GM19351 (cell line): ENCODE data around the gene OCA2.
A peak's percentile ranks its signal among the peaks of the same experiment; 100 is the strongest.

Experiments
- ATAC-seq: cut with Tn5 transposase; IDR thresholded peaks from one replicate; pipeline ENCODE4 v1.9.1; 2021; ENCODE audit warnings: mild to moderate bottlenecking, moderate library complexity; ENCODE audit not compliant: unreplicated experiment

OCA2 gene

DNA sequence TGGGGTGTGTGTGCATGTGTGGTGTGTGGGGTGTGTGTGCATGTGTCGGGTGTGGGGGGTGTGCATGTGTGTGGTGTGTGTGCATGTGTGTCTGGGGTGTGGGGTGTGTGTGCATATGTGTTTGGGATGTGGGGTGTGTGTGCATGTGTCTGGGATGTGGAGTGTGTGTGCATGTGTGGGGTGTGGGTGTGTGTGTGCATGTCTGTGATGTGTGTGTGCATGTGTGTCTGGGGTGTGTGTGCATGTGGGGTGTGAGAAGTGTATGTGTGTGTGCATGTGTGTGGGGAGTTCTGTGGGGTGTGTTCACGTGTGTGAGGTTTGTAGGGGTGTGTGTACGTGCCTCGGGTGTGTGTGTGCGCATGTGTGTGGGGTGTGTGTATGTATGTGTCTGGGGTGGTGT, 6.7 kb upstream of the OCA2 start:
- no peak for ATAC-seq

- no peak for ATAC-seq
Observed at GRCh38 chr15:28105224-28105791, 6.2 kb upstream of the OCA2 start.

- no peak for ATAC-seq
Observed at GRCh38 chr15:28104326-28104725, 5.2 kb upstream of the OCA2 start.

- no peak for ATAC-seq
Observed at GRCh38 chr15:28103831-28104230, 4.7 kb upstream of the OCA2 start.

DNA sequence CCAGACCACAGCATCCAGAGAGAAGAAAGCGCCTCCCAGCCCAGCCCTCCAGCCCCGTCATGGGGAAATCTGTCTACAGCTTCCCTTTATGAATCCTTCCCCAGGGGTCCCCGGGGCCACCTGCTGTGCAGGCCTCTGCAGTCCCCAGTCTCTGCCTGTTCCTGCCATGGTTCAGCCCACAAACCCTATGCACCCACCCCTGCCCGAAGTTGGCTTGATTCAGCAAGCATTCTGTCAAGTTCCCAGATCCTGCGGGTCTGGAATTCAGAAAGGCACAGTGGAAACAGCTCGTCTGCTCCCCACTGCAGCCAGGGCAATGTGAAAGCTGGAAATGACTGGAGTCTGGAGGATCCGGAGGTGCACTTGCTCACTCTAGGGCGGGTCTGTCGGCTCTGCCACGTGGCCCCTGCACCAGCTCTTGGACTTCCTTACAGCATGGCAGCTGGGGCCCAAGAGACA, 2.9 kb upstream of the OCA2 start:
- no peak for ATAC-seq

DNA sequence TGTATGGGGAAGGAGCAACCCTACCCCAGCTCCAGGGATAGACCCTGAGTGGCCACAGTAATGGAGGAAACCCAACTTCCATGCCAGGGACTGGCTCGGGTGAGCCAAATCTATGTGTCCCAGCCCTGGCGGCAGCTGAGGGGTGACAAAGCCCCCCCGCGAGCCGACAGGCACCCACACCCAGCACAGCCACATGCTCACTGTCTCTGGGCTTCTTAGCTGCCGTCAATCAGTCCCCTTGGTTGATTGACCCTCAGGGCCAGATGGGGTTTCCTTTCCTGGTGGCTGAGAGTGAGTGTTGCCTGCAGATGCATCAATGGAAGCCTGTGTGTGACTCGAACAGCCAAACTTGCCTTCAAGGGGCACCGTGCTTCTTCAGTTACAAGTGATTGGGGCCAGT, 2.1 kb upstream of the OCA2 start:
- ATAC-seq, result no peak

DNA sequence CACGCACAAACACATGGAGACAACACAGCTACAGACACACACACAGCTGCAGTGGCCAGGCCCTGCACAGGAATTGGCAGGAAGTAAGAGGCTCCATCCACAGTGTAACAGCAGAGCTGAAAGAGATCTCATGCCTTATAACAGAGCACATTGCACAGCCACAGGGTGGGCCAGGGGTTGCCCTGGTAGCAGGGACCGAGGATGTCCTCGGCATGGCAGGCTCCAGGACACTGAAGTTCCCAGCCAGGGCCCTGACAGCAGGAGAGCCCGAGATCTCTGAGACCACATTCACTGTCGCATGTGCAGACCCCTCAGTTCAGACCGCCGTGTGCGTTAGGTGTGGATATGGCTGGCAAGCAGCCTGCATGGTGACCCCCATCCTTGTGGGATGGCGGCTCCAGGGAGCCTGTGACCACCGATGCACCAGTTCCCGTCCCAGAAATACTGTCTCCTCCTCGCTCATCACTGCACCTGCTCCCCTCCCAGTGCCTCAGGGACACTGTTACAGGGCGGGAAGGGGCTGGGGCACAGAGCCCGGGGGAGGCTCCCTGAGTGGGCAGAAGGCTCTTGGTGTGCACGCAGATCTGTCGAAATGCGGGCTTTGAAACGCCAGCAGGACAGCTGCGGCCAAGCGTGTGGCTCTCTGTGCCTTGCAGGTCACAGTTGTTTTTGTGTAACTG, 1.5 kb upstream of the OCA2 start:
- ATAC-seq, result no peak

DNA sequence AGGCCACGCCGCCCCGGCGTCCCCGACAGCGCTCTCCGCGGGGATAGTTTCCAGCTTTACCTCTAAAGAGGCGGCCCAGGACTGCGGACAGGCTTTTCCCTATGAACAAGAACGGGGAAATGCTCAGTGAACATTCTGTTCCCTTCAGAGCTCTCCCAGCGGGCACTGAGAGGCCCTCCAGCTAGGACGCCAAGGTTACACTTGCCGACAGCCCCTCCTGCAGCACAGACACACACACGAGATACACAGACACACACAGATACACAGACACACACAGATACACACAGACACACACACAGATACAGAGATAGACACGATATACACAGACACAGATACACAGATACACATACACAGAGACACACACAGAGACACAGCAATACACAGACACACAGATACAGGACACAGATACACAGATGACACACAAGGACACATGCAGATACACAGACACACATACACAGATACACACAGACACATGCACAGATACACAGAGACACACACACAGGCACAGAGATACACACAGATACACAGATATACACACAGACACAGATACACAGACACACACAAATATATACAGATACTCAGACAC, 533 bp upstream of the OCA2 start:
- no peak for ATAC-seq

DNA sequence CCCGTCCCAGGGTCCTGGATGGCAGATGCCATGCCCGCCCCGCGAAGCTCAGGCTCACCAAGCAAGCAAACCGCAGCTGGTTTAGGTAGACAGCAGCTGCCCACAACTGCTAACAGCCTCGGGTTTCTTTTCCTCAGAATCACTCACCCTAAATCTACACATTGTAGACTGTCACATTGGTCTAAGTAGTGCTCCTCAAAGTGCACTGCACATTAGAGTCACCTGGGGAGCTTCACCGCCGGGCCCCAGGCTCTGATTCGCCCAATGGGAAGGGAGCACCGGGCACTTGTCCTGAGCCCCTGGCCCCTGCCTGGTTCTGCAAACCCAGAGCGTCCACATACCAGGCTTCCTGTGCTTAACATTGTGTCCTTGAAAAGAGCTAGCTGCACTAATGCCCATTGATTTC, 752 bp downstream of the OCA2 start:
- no peak for ATAC-seq

- no peak for ATAC-seq
Observed at GRCh38 chr15:28097656-28098359, 1.3 kb downstream of the OCA2 start.

GRCh38 chr15:28096670-28097431, 2.3 kb downstream of the OCA2 start:
- ATAC-seq, result no peak

DNA sequence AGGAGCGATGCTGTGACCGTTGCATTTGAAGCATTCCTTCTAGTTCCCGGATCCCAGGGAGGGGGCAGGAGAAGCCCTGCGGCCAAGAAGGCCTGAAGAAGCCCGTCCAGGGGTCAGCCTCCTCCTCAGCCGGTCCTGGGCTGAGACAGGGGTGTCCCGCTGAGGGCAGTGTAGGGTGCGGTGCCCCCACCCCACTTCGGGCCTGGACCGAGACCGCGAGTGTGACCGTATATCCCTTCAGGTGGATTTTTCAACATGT, 2.8 kb downstream of the OCA2 start:
- no peak for ATAC-seq

DNA sequence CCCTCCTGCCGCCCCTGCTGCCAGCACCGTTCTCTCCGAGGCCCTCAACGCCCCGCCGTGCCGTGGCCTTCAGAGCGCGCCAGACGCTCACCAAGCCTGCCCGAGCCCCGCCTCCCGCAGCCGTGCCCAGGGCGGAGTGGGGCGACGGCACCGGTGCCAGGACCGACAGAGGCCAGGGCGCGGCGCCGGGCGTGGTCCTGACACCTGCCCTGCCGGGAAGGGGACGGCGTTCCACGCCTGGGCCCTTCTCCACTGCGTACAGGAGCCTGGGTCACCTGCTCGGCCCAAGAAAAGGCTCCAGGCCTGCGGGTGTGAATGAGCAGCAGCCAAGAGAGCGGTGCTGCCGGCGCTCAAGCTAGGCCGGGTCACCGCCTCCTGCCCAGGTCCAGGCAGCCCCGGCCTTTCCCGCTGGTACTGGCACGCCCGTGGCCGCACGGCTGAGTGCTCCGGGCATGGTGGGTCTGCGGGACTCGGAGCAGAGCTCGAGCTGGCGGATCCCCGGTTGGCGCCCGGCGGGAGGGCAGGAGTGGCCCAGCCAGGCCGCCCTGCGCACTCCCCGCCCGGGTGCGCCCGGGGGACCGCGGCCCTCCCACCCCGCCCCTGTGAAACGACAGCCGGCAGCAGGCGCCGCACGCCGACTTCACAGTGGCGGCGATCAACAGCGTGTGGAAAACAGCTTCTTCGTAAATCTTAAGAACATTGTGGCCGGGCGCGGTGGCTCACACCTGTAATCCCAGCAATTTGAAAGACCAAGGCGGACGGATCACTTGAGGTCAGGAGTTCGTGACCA, 4.2 kb downstream of the OCA2 start:
- ATAC-seq, result no peak

GRCh38 chr15:28093752-28094535, 5.2 kb downstream of the OCA2 start:
- no peak for ATAC-seq

- ATAC-seq, result no peak
Observed at GRCh38 chr15:28091313-28091712, 7.8 kb downstream of the OCA2 start.

DNA sequence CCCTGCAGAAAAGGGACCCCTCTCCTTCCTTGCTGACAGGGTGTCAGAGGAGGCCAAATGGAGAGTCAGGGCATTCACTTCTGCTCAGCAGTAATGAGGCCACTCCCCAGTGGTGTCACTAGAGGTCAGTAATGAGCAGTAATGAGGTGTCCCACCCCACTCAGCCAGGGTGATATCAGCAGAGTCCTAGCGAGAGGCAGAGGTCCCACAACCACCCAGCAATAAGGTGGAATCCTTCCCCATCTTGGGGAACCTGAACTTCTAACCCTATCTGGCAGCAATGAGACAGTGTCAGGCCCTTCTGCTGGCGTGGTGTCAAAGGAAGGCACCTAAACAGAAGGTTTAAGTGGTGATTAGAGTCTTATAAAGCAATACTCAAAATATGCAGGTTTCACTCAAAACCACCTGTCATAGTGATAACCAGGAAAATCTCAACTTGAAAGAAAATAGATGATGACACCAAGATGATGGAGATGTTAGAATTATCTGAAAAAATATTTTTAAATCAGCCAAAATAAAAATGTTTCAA, 12.9 kb downstream of the OCA2 start:
- peak; percentile 98 for ATAC-seq

GRCh38 chr15:28085489-28086174, 13.5 kb downstream of the OCA2 start:
- ATAC-seq, result no peak

DNA sequence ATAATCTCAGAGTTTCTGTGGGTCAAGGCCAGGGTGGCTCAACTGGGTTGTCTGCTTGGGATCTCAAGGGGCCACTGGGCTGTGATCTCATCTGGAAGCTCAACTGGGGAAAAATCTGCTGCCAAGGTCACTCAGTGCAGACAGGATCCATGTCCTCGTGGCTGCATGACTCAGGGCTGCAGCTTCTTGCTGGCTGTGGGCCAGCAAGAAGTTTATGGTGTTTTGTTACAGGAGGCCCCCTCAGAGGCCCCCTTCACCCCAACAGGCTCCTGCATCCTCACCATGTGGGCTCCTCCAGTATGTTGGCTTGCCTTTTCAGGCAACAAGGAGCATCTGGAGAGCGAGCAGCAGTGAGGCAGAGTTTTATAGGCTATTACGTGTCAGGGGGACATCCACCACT, 14.6 kb downstream of the OCA2 start:
- no peak for ATAC-seq
